Activated CD8-positive, alpha-beta T cell treated with anti-CD3 and anti-CD28 coated beads, Interleukin-2, amount 10 ng/mL, durations not matched to agents 7 days and 5 days (primary cell): ENCODE measurements around the gene TRAPPC2L. TPM values are rescaled to one million over a fixed set of nuclear protein-coding genes. Genes with fewer than 3 reads are reported as not detected.

ENCODE experiments used
- ATAC-seq: fragments of 150-1000 bp; cut with Tn5 transposase; one replicate; pipeline ENCODE4 v1.10.0; 2021; ENCODE audit warnings: moderate library complexity
- CTCF ChIA-PET: fragments of 350-600 bp; sonication (Branson Sonifier 250); formaldehyde crosslinking; loops from one replicate; lab custom pipeline; 2021; ENCODE audit warnings: antibody characterized with exemption; lab: Charles Lee
- POLR2A ChIA-PET: fragments of 350-600 bp; sonication (Branson Sonifier 250); formaldehyde crosslinking; loops from one replicate; lab custom pipeline; 2021; ENCODE audit warnings: antibody characterized with exemption; lab: Charles Lee
- DNase-seq: peaks from one replicate; pipeline ENCODE4 v3.0.0-alpha.2; 2020
- H3K27ac Mint-ChIP-seq: one replicate; pipeline ENCODE4 v1.8.0; 2021; ENCODE audit warnings: mild to moderate bottlenecking, mixed read lengths
- H3K27me3 Mint-ChIP-seq: one replicate; pipeline ENCODE4 v1.8.0; 2021; ENCODE audit warnings: low read depth, mixed read lengths
- H3K36me3 Mint-ChIP-seq: one replicate; pipeline ENCODE4 v1.8.0; 2021; ENCODE audit warnings: low read depth, mixed read lengths
- H3K4me1 Mint-ChIP-seq: one replicate; pipeline ENCODE4 v1.8.0; 2021; ENCODE audit warnings: low read depth, mixed read lengths
- H3K4me3 Mint-ChIP-seq: one replicate; pipeline ENCODE4 v1.8.0; 2021; ENCODE audit warnings: mild to moderate bottlenecking, mixed read lengths
- H3K9me3 Mint-ChIP-seq: one replicate; pipeline ENCODE4 v1.8.0; 2022; ENCODE audit warnings: mixed read lengths; ENCODE audit not compliant: insufficient read depth
- total RNA-seq, 2 experiments: library from RNA; stranded (reverse); gene quantifications; one replicate each; pipeline ENCODE4 v1.2.3, GENCODE V29; 2021

The TRAPPC2L gene
- total RNA-seq, 2 experiments from 2014 or later, result 61.2 to 65.3 TPM

- Mint-ChIP-seq H3K4me3 (peak overlapping the region; percentile 81), H3K4me1 (peaks cover 32% of the 10 kb centered on the region), H3K27me3 (no peaks in the 10 kb centered on the region), H3K9me3 (no peaks in the 10 kb centered on the region), H3K36me3 (peaks cover 25% of the 10 kb centered on the region), H3K27ac (peak overlapping the region; percentile 93)
- POLR2A ChIA-PET, result interaction anchor here (0.5 to 4.2 kb wide), 9 partner anchors 10 to 111 kb away, joined by 3 to 27 read pairs (median 8); no protein-coding TSS in a partner anchor
- CTCF ChIA-PET, result interaction anchor here (0.7 to 5.5 kb wide), 11 partner anchors 10 to 428 kb away, joined by 3 to 42 read pairs (median 3); partner anchors contain the start of genes GALNS, TRAPPC2L and ZNF778
- DNase-seq, result peak; percentile 45
- ATAC-seq, result no peak
These were observed 44.2 kb upstream of the TRAPPC2L start for GRCh38 chr16:88812513-88813268.

GRCh38 chr16:88813269-88814143, 43.4 kb upstream of the TRAPPC2L start:
- Mint-ChIP-seq H3K36me3 (peaks cover 17% of the 10 kb centered on the region), H3K27me3 (no peaks in the 10 kb centered on the region), H3K9me3 (no peaks in the 10 kb centered on the region), H3K27ac (peak overlapping the region; percentile 5), H3K4me1 (peaks cover 25% of the 10 kb centered on the region), H3K4me3 (peak overlapping the region; percentile 81)
- POLR2A ChIA-PET, result interaction anchor here (0.7 to 2.6 kb wide), 6 partner anchors 9 to 112 kb away, joined by 3 to 10 read pairs (median 8); no protein-coding TSS in a partner anchor
- DNase-seq, result no peak
- ATAC-seq, result no peak
- CTCF ChIA-PET, result interaction anchor here (0.8 to 5.5 kb wide), 5 partner anchors 32 to 427 kb away, joined by 3 to 42 read pairs (median 5); partner anchors contain the start of genes GALNS and TRAPPC2L

- Mint-ChIP-seq H3K9me3 (no peaks in the 10 kb centered on the region), H3K4me1 (peaks cover 24% of the 10 kb centered on the region), H3K36me3 (peaks cover 12% of the 10 kb centered on the region), H3K27me3 (no peaks in the 10 kb centered on the region), H3K27ac (no peak overlapping the region), H3K4me3 (no peak overlapping the region)
- DNase-seq (no peak), ATAC-seq (no peak)
- ChIA-PET CTCF (interaction anchor here (0.8 to 5.5 kb wide), 3 partner anchors 44 to 402 kb away, joined by 3 to 42 read pairs (median 12); partner anchors contain the start of genes GALNS and TRAPPC2L), POLR2A (no interaction called here)
These were observed 42.8 kb upstream of the TRAPPC2L start for GRCh38 chr16:88814144-88814502.

GRCh38 chr16:88815227-88815626, 41.7 kb upstream of the TRAPPC2L start:
- no peak for ATAC-seq
- no peak overlapping the region for H3K27ac Mint-ChIP-seq
- DNase-seq, result no peak
- H3K4me1 Mint-ChIP-seq, result peaks cover 14% of the 10 kb centered on the region
- no peaks in the 10 kb centered on the region for H3K9me3 Mint-ChIP-seq
- no peak overlapping the region for H3K4me3 Mint-ChIP-seq
- peaks cover 2% of the 10 kb centered on the region for H3K36me3 Mint-ChIP-seq
- CTCF ChIA-PET, result interaction anchor here (0.9 to 2.2 kb wide), 3 partner anchors 15 to 43 kb away, joined by 3 to 12 read pairs (median 3); no protein-coding TSS in a partner anchor
- no peaks in the 10 kb centered on the region for H3K27me3 Mint-ChIP-seq
- POLR2A ChIA-PET, result no interaction called here

- POLR2A ChIA-PET, result no interaction called here
- no peaks in the 10 kb centered on the region for H3K9me3 Mint-ChIP-seq
These were observed 40.9 kb upstream of the TRAPPC2L start for GRCh38 chr16:88815901-88816589.

GRCh38 chr16:88816736-88817535, 40.0 kb upstream of the TRAPPC2L start:
- Mint-ChIP-seq H3K4me3 (no peak overlapping the region), H3K27me3 (no peaks in the 10 kb centered on the region), H3K9me3 (no peaks in the 10 kb centered on the region), H3K36me3 (no peaks in the 10 kb centered on the region), H3K4me1 (peaks cover 8% of the 10 kb centered on the region), H3K27ac (no peak overlapping the region)
- CTCF ChIA-PET, result interaction anchor here (1.1 to 2.8 kb wide), 2 partner anchors 41 to 399 kb away, joined by 4 to 12 read pairs; partner anchors contain the start of genes GALNS and TRAPPC2L
- no peak for ATAC-seq
- DNase-seq, result no peak
- POLR2A ChIA-PET, result no interaction called here

More at GRCh38 chr16:88815901-88816589, 40.9 kb upstream of the TRAPPC2L start:
- Mint-ChIP-seq H3K27ac (no peak overlapping the region), H3K27me3 (no peaks in the 10 kb centered on the region), H3K4me1 (peaks cover 9% of the 10 kb centered on the region), H3K4me3 (no peak overlapping the region), H3K36me3 (no peaks in the 10 kb centered on the region)
- CTCF ChIA-PET, result interaction anchor here (0.9 to 2.2 kb wide), 4 partner anchors 15 to 400 kb away, joined by 3 to 12 read pairs (median 4); no protein-coding TSS in a partner anchor
- DNase-seq, result peak; percentile 66
- ATAC-seq, result no peak

GRCh38 chr16:88817785-88818574, 38.9 kb upstream of the TRAPPC2L start:
- DNase-seq, result no peak
- no peaks in the 10 kb centered on the region for H3K36me3 Mint-ChIP-seq
- POLR2A ChIA-PET, result interaction anchor here (0.9 kb wide), 1 partner anchor 40 kb away, joined by 3 read pairs; no protein-coding TSS in a partner anchor

GRCh38 chr16:88818575-88818874, 38.4 kb upstream of the TRAPPC2L start:
- Mint-ChIP-seq H3K36me3 (no peaks in the 10 kb centered on the region), H3K9me3 (no peaks in the 10 kb centered on the region), H3K4me1 (peaks cover 3% of the 10 kb centered on the region), H3K4me3 (no peak overlapping the region), H3K27me3 (no peaks in the 10 kb centered on the region), H3K27ac (no peak overlapping the region)
- ChIA-PET POLR2A (interaction anchor here (0.9 kb wide), 1 partner anchor 39 kb away, joined by 3 read pairs; no protein-coding TSS in a partner anchor), CTCF (interaction anchor here (1.3 to 2.8 kb wide), 2 partner anchors 39 to 398 kb away, joined by 3 to 12 read pairs; partner anchors contain the start of genes GALNS and TRAPPC2L)
- ATAC-seq (no peak), DNase-seq (no peak)

More at GRCh38 chr16:88817785-88818574, 38.9 kb upstream of the TRAPPC2L start:
- ATAC-seq, result no peak
- H3K4me1 Mint-ChIP-seq, result peaks cover 4% of the 10 kb centered on the region
- no peak overlapping the region for H3K27ac Mint-ChIP-seq
- CTCF ChIA-PET, result interaction anchor here (1.3 to 2.8 kb wide), 2 partner anchors 40 to 398 kb away, joined by 3 to 12 read pairs; partner anchors contain the start of genes GALNS and TRAPPC2L
- H3K4me3 Mint-ChIP-seq, result no peak overlapping the region
- H3K9me3 Mint-ChIP-seq, result no peaks in the 10 kb centered on the region
- no peaks in the 10 kb centered on the region for H3K27me3 Mint-ChIP-seq

- CTCF ChIA-PET, result interaction anchor here (1.3 to 2.8 kb wide), 2 partner anchors 38 to 397 kb away, joined by 3 to 12 read pairs; partner anchors contain the start of genes GALNS and TRAPPC2L
These were observed 37.8 kb upstream of the TRAPPC2L start for GRCh38 chr16:88819126-88819525.

More at GRCh38 chr16:88819126-88819525, 37.8 kb upstream of the TRAPPC2L start:
- DNase-seq (no peak), ATAC-seq (no peak)
- Mint-ChIP-seq H3K4me3 (no peak overlapping the region), H3K36me3 (no peaks in the 10 kb centered on the region), H3K9me3 (no peaks in the 10 kb centered on the region), H3K4me1 (no peaks in the 10 kb centered on the region), H3K27me3 (no peaks in the 10 kb centered on the region), H3K27ac (no peak overlapping the region)
- POLR2A ChIA-PET, result interaction anchor here (0.9 kb wide), 1 partner anchor 39 kb away, joined by 3 read pairs; no protein-coding TSS in a partner anchor
